ENCODE data around the gene ABCF2. TPM values are rescaled to one million over a fixed set of nuclear protein-coding genes. Genes with fewer than 3 reads are reported as not detected.

The ABCF2 gene
- total RNA-seq, 4 donors from 2014 or later = 28.5 to 93.4 (median 44.7) TPM

GRCh38 chr7:151201751-151202150 is 25.3 kb downstream of the ABCF2 start:
- ATAC-seq (ENCODE audit: low FRiP score) (no peak), DNase-seq (ENCODE audit: low spot score) (no peak)
- TF ChIP-seq CTCF (IDR thresholded peaks at IDR 0.05) = no peak

GRCh38 chr7:151201344-151201743 is 25.7 kb downstream of the ABCF2 start:
- ATAC-seq (ENCODE audit: low FRiP score) = no peak
- TF ChIP-seq CTCF (IDR thresholded peaks at IDR 0.05) = no peak
- DNase-seq (ENCODE audit: low spot score) = no peak

GRCh38 chr7:151198945-151199848 is 27.8 kb downstream of the ABCF2 start:
- TF ChIP-seq CTCF (IDR thresholded peaks at IDR 0.05) = no peak
- DNase-seq (ENCODE audit: low spot score) (no peak), ATAC-seq (ENCODE audit: low FRiP score) (no peak)

GRCh38 chr7:151197932-151198331 is 29.1 kb downstream of the ABCF2 start:
- no peak for DNase-seq (ENCODE audit: low spot score)
- no peak for ATAC-seq (ENCODE audit: low FRiP score)
- no peak for TF ChIP-seq CTCF (IDR thresholded peaks at IDR 0.05)

- no peak for TF ChIP-seq CTCF (IDR thresholded peaks at IDR 0.05)
- DNase-seq (ENCODE audit: low spot score) = no peak
- ATAC-seq (ENCODE audit: low FRiP score) = no peak
Observed at GRCh38 chr7:151195616-151196450, 31.2 kb downstream of the ABCF2 start.

- DNase-seq (ENCODE audit: low spot score) (no peak), ATAC-seq (ENCODE audit: low FRiP score) (no peak)
- no peak for TF ChIP-seq CTCF (IDR thresholded peaks at IDR 0.05)
Observed at GRCh38 chr7:151194188-151194587, 32.8 kb downstream of the ABCF2 start.

All from omental fat pad (tissue), 4 donors.